OCI-LY7 (cell line): Measurements from ENCODE around the gene TCEAL6. TPM values are rescaled to one million over a fixed set of nuclear protein-coding genes. Genes with fewer than 3 reads are reported as not detected.
"Not testable (repeated sequence)": the region's sequence is repeated elsewhere in the genome, so short reads cannot be mapped to it uniquely, and the experiment has no call there.

Experiments used
- Bru-seq: library from RNA; stranded (reverse); fragments of 400-500 nt; gene quantifications from one replicate; lab custom pipeline; 2021; lab: Mats Ljungman, UMichigan
- BruChase-seq, 2 experiments: library from RNA; stranded (reverse); fragments of 400-500 nt; gene quantifications; one replicate each; lab custom pipeline; 2021; lab: Mats Ljungman, UMichigan
- BruUV-seq: library from RNA; stranded (reverse); fragments of 400-500 nt; replicated peaks from 2 replicates; lab custom pipeline; 2021; lab: Mats Ljungman, UMichigan
- CTCF ChIA-PET: fragments of 300-600 bp; sonication (Branson Sonifier 250); formaldehyde crosslinking; loops from one replicate; lab custom pipeline; 2022; ENCODE audit warnings: antibody characterized with exemption; ENCODE audit not compliant: unreplicated experiment; lab: Charles Lee
- POLR2A ChIA-PET: fragments of 300-600 bp; sonication (Branson Sonifier 250); formaldehyde crosslinking; loops from one replicate; lab custom pipeline; 2022; ENCODE audit warnings: antibody characterized with exemption; lab: Charles Lee
- DNase-seq: peaks from one replicate; pipeline ENCODE4 v3.0.0-alpha.2; 2015; ENCODE audit warnings: low spot score
- H2AFZ ChIP-seq: fragments of 200-600 bp; sonication (generic), shearing (Covaris generic); 2 replicates; pipeline ENCODE4 v1.6.1; 2014; ENCODE audit warnings: mild to moderate bottlenecking, antibody characterized with exemption, low read length, moderate library complexity
- H3K27ac ChIP-seq: fragments of 200-600 bp; sonication (generic); 2 replicates; pipeline ENCODE4 v1.5.1; 2014; ENCODE audit warnings: mixed run types, low read depth, mild to moderate bottlenecking, moderate library complexity, low read length, inconsistent platforms; ENCODE audit not compliant: poor library complexity, severe bottlenecking
- H3K36me3 ChIP-seq: fragments of 200-600 bp; sonication (generic); 2 replicates; pipeline ENCODE4 v1.6.1; 2014; ENCODE audit warnings: mild to moderate bottlenecking, antibody characterized with exemption, low read length, moderate library complexity, mixed read lengths; ENCODE audit not compliant: insufficient read depth
- H3K4me1 ChIP-seq: fragments of 200-600 bp; sonication (generic); 2 replicates; pipeline ENCODE4 v1.5.1; 2014; ENCODE audit warnings: mild to moderate bottlenecking, low read length; ENCODE audit not compliant: insufficient read depth, poor library complexity, severe bottlenecking
- H3K4me2 ChIP-seq: fragments of 200-600 bp; sonication (generic); 2 replicates; pipeline ENCODE4 v1.6.1; 2014; ENCODE audit warnings: mild to moderate bottlenecking, low read length
- H3K4me3 ChIP-seq: fragments of 200-600 bp; sonication (generic); 2 replicates; pipeline ENCODE4 v1.5.1; 2014; ENCODE audit warnings: mild to moderate bottlenecking, low read depth, low read length; ENCODE audit not compliant: poor library complexity, severe bottlenecking
- H3K79me2 ChIP-seq: fragments of 200-600 bp; sonication (generic); 2 replicates; pipeline ENCODE4 v1.6.1; 2016; ENCODE audit warnings: low read depth, mild to moderate bottlenecking, low read length, moderate library complexity, mixed read lengths; ENCODE audit not compliant: insufficient read depth
- H3K9me2 ChIP-seq: fragments of 200-600 bp; sonication (generic); 2 replicates; pipeline ENCODE4 v1.6.1; 2016; ENCODE audit warnings: mild to moderate bottlenecking, low read length, mixed read lengths; ENCODE audit not compliant: insufficient read depth
- H3K9me3 ChIP-seq: fragments of 200-600 bp; sonication (generic); 2 replicates; pipeline ENCODE4 v1.6.1; 2014; ENCODE audit warnings: mild to moderate bottlenecking, mixed run types, low read length, mixed read lengths
- H4K20me1 ChIP-seq: fragments of 200-600 bp; sonication (generic); 2 replicates; pipeline ENCODE4 v1.6.1; 2014; ENCODE audit warnings: mild to moderate bottlenecking, antibody characterized with exemption, low read length, moderate library complexity, mixed read lengths; ENCODE audit not compliant: insufficient read depth
- CTCF ChIP-seq: fragments of 200-600 bp; sonication (generic); conservative IDR thresholded peaks from 2 replicates; pipeline ENCODE4 v1.5.1; 2014; ENCODE audit warnings: mild to moderate bottlenecking, antibody characterized with exemption, low read length, moderate library complexity, mixed read lengths
- EZH2phosphoT487 ChIP-seq: fragments of 200-600 bp; sonication (generic); IDR thresholded peaks from 2 replicates; pipeline ENCODE4 v1.6.1; 2018; ENCODE audit warnings: low read depth, borderline replicate concordance, mild to moderate bottlenecking, mixed run types, antibody characterized with exemption, low read length, moderate library complexity, mixed read lengths
- intact Hi-C: fragments of 100-400 bp; cut with micrococcal nuclease; formaldehyde crosslinking; loops from one replicate; pipeline ENCODE4 v1.10.0; 2022; ENCODE audit not compliant: unreplicated experiment
- long read RNA-seq: library from polyadenylated mRNA; stranded (forward); transcript quantifications from one replicate; pipeline ENCODE4 v2.0.0, GENCODE V29; 2022
- total RNA-seq, 2 experiments: library from RNA; depleted of rRNA in 1 of 2; stranded (reverse); fragments of >200 nt in 1 of 2; shearing (Covaris generic) in 1 of 2; gene quantifications; 2 replicates each; pipeline ENCODE4 v1.2.3, GENCODE V29; 2014 to 2022

The TCEAL6 gene
- total RNA-seq (2014; rRNA removed; shearing (Covaris generic)) (not detected in 2 replicates), total RNA-seq (2022) (not detected in 2 replicates), Bru-seq, nascent RNA (not detected), BruChase-seq, experiment 1, labeled RNA remaining after a 6-hour chase (not detected), BruChase-seq, experiment 2, labeled RNA remaining after a 2-hour chase (not detected)
- long read RNA-seq = 0 reads

- H2AFZ ChIP-seq, H3K9me2 ChIP-seq, H3K4me1 ChIP-seq, H3K36me3 ChIP-seq, H3K4me2 ChIP-seq, H3K79me2 ChIP-seq, H3K4me3 ChIP-seq, CTCF ChIA-PET, DNase-seq, H3K9me3 ChIP-seq, H4K20me1 ChIP-seq, intact Hi-C loops, H3K27ac ChIP-seq, BruUV-seq: not testable (repeated sequence)
- POLR2A ChIA-PET = interaction anchor here (0.6 kb wide), 1 partner anchor 18 kb away, joined by 3 read pairs; no protein-coding TSS in a partner anchor
These were observed at the start of gene TCEAL6 for GRCh38 chrX:102142274-102142673. TCEAL6 (minus strand) TSS chrX:102142481.

GRCh38 chrX:102185967-102186720 lies 43.9 kb upstream of the TCEAL6 start:
- Histone ChIP-seq H3K9me3 (no peaks in the 10 kb centered on the region), H2AFZ (no peak overlapping the region), H3K36me3 (no peaks in the 10 kb centered on the region), H3K4me3 (no peak overlapping the region), H3K9me2 (no peaks in the 10 kb centered on the region), H3K27ac (no peak overlapping the region), H3K4me2 (no peak overlapping the region), H3K79me2 (no peaks in the 10 kb centered on the region), H3K4me1 (no peaks in the 10 kb centered on the region), H4K20me1 (no peaks in the 10 kb centered on the region)
- no TSS peak for BruUV-seq
- ChIA-PET POLR2A (no interaction called here), CTCF (no interaction called here)
- TF ChIP-seq CTCF (no peak), EZH2phosphoT487 (no peak)
- intact Hi-C loops = no loop called here
- no peak for DNase-seq

GRCh38 chrX:102155806-102156179 lies 13.5 kb upstream of the TCEAL6 start, which contains the start of gene BEX5:
BEX5 (minus strand) TSS chrX:102155977; CDS start chrX:102154265, 1,712 bp downstream.
- no peak within 1 kb of the TSS for H3K4me2 ChIP-seq
- no peak for TF ChIP-seq EZH2phosphoT487
- TF ChIP-seq CTCF = no peak
- CTCF ChIA-PET = no interaction called here
- no peaks in the 10 kb centered on the region for H3K9me3 ChIP-seq
- no peaks in the 10 kb centered on the region for H3K9me2 ChIP-seq
- H4K20me1 ChIP-seq = no peaks in the 10 kb centered on the region
- no peak for DNase-seq
- intact Hi-C loops = no loop called here
- BruUV-seq = no TSS peak
- H3K79me2 ChIP-seq = no peaks in the 10 kb centered on the region
- no peak within 1 kb of the TSS for H2AFZ ChIP-seq
- no peak within 1 kb of the TSS for H3K27ac ChIP-seq
- no peaks in the 10 kb centered on the region for H3K4me1 ChIP-seq
- POLR2A ChIA-PET = interaction anchor here (0.6 kb wide), 1 partner anchor 798 kb away, joined by 3 read pairs; no protein-coding TSS in a partner anchor
- no peaks in the 10 kb centered on the region for H3K36me3 ChIP-seq
- H3K4me3 ChIP-seq = no peak within 1 kb of the TSS
